ENCODE measurements around the gene COLEC11.

The COLEC11 gene

DNA sequence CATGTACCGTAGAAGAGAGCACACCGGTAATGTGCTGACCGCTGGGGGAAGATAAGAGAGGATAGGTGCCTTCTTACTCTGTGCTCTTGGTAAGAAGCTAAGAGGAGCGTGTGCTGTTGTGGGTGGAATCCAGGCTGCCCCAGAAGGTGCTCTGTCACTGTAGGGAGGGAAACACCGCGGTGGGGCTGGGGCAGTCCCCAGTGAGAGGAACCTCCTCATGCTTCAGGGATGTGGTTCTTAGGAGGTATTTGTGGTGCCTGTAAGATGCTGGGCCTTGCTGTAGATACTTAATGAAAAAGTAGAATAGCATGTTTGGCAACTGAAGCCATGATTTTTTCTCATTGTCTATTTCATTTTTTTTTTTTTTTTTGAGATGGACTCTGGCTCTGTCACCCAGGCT is 1.1 kb downstream of the COLEC11 start:
- DNase-seq (ENCODE audit: low read depth) = no peak
- no peak for TF ChIP-seq CTCF (IDR thresholded peaks at IDR 0.05; ENCODE audit: low read length, missing control alignments)
- no peak overlapping the region for H3K4me3 ChIP-seq (replicated peaks; ENCODE audit: low read depth, low read length)

- H3K4me3 ChIP-seq (replicated peaks; ENCODE audit: low read depth, low read length) = no peak overlapping the region
- TF ChIP-seq CTCF (IDR thresholded peaks at IDR 0.05; ENCODE audit: low read length, missing control alignments) = no peak
- no peak for DNase-seq (ENCODE audit: low read depth)
These were observed 2.0 kb downstream of the COLEC11 start for GRCh38 chr2:3596901-3597417.

DNA sequence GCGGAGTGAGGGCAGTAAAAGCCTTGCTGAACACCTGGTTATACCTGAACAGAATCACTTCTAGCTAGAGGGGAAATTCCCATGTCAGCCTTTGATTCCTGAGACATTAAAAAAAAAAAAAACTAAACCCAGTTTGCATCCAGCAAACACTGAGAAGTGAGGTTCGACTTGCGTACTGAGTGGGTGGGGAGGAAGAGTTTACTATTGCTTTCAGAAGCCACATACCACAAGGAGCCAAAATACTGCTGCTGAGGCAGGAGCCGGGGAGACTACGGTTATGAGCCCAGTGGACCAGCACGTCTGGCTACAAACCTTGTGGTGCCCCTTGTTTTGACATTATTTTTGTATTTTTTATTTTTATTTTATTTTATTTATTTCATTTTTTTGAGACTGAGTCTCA is 2.7 kb downstream of the COLEC11 start:
- no peak for DNase-seq (ENCODE audit: low read depth)
- no peak overlapping the region for H3K4me3 ChIP-seq (replicated peaks; ENCODE audit: low read depth, low read length)
- no peak for TF ChIP-seq CTCF (IDR thresholded peaks at IDR 0.05; ENCODE audit: low read length, missing control alignments)

GRCh38 chr2:3598197-3598910 is 3.4 kb downstream of the COLEC11 start:
- TF ChIP-seq CTCF (IDR thresholded peaks at IDR 0.05; ENCODE audit: low read length, missing control alignments) = no peak
- H3K4me3 ChIP-seq (replicated peaks; ENCODE audit: low read depth, low read length) = no peak overlapping the region
- DNase-seq (ENCODE audit: low read depth) = no peak

DNA sequence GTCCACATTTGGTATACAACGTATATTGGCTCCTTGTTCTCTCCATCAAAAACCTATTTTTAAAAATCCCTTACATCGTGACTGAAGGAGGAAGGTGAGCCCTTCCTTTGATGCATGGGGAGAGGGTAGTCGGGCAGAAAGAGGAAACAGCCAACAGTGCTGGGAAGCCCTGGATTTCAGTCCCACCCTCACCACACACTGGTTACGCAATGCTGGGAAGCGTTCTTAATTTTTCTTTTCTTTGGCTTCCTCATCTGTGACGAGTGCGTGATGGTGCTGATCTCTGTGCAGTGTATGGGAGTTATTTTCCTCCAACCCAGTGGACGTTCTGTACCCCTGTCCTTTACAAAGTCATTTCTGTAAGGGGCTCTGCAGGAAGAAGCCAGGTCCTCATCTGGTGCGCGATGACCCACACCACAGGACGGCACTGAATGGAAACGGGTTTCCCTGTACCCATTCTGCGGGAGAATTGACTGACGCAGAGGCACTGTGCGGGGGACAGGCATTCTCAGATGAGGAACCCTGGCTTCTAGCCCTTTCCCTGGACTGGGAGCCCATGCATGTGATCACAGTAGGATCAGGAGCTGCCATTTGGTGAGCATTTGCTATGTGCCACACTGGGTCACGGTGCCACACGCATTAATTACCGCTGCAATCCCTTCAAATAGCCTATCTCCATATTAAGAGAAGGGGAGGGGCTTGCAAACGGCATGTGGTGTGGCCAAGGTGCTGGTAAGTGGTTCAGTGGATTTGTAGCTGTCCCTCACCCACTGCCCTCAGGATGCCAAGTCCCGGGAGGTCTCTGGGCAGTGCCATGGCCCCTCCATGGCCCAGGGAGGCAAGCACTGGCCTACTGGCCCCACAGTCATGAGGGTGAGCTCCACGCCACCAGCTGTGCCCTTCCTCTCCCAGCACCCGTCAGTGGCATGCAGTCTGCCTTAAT is 4.3 kb downstream of the COLEC11 start:
- no peak for DNase-seq (ENCODE audit: low read depth)
- H3K4me3 ChIP-seq (replicated peaks; ENCODE audit: low read depth, low read length) = no peak overlapping the region
- no peak for TF ChIP-seq CTCF (IDR thresholded peaks at IDR 0.05; ENCODE audit: low read length, missing control alignments)

GRCh38 chr2:3600256-3600855 is 5.4 kb downstream of the COLEC11 start:
- TF ChIP-seq CTCF (IDR thresholded peaks at IDR 0.05; ENCODE audit: low read length, missing control alignments) = no peak
- no peak for DNase-seq (ENCODE audit: low read depth)
- H3K4me3 ChIP-seq (replicated peaks; ENCODE audit: low read depth, low read length) = no peak overlapping the region
